ENCODE data around the gene TMEM132C.

Gene TMEM132C

DNA sequence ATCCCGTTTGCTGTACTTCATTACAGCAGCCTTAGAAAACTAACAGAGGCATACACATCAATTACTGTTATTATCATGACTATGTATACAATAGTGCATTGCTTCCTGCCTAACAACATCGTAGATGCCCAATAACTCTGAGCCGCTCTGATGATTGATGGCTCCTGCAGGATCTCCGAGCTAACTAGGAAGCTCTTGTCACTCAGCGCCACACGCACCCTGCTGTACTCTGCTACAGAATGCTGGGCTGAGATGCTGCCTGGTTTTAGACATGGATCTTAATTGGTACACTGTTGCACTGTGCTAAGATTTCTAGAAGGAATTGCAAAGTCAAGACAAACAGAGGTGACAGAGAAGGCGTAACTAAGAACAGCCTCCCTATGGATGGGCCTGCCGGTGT is 387.5 kb downstream of the TMEM132C start:
- DNase-seq (ENCODE audit: low read depth in 1 of 2, low spot score in 1 of 2) = no peak

DNA sequence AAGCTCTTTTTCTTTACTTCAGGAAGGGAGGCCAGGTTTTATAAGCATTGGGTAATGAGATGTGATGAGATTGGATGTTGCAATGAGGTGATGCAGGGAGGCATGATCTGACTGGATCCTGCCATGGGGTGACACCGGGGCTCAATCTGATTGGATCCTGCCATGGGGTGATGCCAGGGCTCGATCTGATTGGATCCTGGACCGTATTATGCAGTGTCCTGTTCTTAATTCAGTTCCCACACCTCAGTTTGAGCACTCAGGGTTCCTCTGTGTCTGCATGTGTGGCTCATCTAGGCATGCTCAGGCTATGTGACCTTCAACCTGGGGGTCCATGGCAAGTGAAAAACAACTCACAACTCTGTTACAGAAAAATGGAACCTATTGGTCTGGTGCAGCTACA is 390.4 kb downstream of the TMEM132C start:
- no peak for DNase-seq (ENCODE audit: low read depth in 1 of 2, low spot score in 1 of 2)

DNA sequence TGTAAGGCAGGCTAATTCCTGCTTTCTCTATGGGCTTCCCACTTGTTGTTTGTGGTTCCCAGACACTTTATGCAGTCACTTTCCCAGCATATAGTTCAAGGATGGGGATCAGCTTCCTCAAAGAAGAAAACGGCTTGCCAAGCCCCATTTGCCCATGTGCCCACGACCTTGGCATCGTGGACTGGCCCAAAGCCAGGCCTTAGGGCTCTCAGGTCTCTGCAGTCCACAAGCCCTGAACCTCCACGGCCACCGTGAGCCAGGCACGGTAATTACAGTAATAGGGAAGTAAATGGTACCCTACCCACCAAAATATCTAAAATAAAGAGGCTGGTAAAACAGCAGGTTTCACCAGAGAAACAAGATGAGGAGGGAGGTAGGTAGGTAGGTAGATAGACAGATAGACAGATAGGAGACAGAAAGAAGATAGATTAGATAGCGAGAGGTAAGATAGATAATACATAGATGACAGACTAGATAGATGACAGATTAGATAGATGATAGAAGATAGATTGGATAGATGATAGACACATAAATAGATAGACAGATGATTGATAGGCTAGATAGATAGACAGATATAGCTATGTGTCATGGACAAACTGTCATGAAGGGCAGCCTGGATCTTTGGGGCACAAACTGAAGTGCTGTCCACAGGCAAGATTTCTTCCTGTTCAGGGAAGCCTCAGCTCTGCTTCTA is 393.7 kb downstream of the TMEM132C start:
- DNase-seq (ENCODE audit: low read depth in 1 of 2, low spot score in 1 of 2) = no peak

DNA sequence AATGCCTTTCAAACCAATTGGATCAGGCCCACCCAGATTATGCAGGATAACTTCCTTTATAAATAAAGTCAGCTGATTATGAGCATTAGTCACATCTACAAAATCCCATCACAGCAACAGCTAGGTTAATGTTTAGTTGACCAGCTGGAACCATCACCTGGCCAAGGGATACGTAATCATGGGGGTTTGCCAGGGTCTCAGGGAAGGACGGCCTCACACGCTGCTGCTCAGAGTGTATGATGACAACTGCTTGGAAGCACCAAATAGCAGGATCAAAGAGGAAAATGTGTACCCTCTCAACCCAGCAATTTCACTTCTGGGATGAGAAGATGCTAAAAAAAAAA is 394.2 kb downstream of the TMEM132C start:
- DNase-seq (ENCODE audit: low read depth in 1 of 2, low spot score in 1 of 2) = no peak

- no peak for DNase-seq (ENCODE audit: low read depth in 1 of 2, low spot score in 1 of 2)
Observed at GRCh38 chr12:128662101-128662500, 395.1 kb downstream of the TMEM132C start.

- no peak for DNase-seq (ENCODE audit: low read depth in 1 of 2, low spot score in 1 of 2)
Observed at GRCh38 chr12:128664501-128664900, 397.5 kb downstream of the TMEM132C start.

GRCh38 chr12:128667193-128667592 is 400.2 kb downstream of the TMEM132C start:
- DNase-seq (ENCODE audit: low read depth in 1 of 2, low spot score in 1 of 2) = no peak

GRCh38 chr12:128671528-128672042 is 404.6 kb downstream of the TMEM132C start:
- no peak for DNase-seq (ENCODE audit: low read depth in 1 of 2, low spot score in 1 of 2)

GRCh38 chr12:128672428-128672827 is 405.5 kb downstream of the TMEM132C start:
- DNase-seq (ENCODE audit: low read depth in 1 of 2, low spot score in 1 of 2) = no peak

GRCh38 chr12:128672893-128673292 is 405.9 kb downstream of the TMEM132C start:
- no peak for DNase-seq (ENCODE audit: low read depth in 1 of 2, low spot score in 1 of 2)

GRCh38 chr12:128675576-128675975 is 408.6 kb downstream of the TMEM132C start:
- DNase-seq (ENCODE audit: low read depth in 1 of 2, low spot score in 1 of 2) = no peak

DNA sequence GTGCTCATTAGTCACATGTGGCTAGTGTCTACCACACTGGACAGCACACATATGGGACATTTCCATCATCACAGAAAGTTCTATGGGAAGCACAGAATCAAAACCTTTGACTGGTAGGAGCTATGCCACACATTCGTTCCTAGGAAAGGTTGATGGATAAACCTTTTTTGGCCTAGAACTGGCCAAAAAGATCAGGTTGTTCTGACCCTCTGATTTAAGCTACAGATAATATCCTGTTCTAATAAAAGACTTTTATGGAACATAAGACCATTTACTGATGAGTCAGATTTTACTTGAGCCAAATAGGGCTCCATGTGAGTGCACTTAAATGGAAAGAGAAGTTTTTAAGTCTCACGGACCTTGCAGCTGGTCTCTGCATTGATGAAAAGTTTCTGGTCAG is 413.6 kb downstream of the TMEM132C start:
- DNase-seq (ENCODE audit: low read depth in 1 of 2, low spot score in 1 of 2) = no peak

GRCh38 chr12:128682548-128683275 is 415.7 kb downstream of the TMEM132C start:
- no peak for DNase-seq (ENCODE audit: low read depth in 1 of 2, low spot score in 1 of 2)

DNA sequence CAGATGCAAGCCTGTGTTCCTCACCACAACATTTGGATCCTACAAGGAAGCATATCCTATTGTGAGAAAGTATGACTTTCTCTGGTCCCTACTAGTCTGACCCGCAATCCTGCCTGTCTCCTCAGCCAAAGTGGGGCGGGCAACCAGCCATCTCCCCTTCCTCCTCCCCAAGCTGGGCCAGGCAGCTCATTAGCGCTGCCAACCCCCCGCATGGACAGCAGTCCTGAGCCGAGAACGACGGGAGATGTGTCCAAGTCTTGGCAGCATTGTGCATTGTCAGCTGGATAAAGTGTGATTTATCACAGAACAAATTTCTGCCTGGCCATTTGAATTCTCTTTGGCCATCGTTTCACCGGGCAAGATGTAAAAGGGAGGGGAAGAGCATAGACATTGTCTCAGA is 417.4 kb downstream of the TMEM132C start:
- no peak for DNase-seq (ENCODE audit: low read depth in 1 of 2, low spot score in 1 of 2)

GRCh38 chr12:128685903-128686475 is 419.0 kb downstream of the TMEM132C start:
- DNase-seq (ENCODE audit: low read depth in 1 of 2, low spot score in 1 of 2) = no peak

GRCh38 chr12:128687851-128688250 is 420.9 kb downstream of the TMEM132C start:
- no peak for DNase-seq (ENCODE audit: low read depth in 1 of 2, low spot score in 1 of 2)

- no peak for DNase-seq (ENCODE audit: low read depth in 1 of 2, low spot score in 1 of 2)
Observed at GRCh38 chr12:128690641-128691040, 423.7 kb downstream of the TMEM132C start.

DNA sequence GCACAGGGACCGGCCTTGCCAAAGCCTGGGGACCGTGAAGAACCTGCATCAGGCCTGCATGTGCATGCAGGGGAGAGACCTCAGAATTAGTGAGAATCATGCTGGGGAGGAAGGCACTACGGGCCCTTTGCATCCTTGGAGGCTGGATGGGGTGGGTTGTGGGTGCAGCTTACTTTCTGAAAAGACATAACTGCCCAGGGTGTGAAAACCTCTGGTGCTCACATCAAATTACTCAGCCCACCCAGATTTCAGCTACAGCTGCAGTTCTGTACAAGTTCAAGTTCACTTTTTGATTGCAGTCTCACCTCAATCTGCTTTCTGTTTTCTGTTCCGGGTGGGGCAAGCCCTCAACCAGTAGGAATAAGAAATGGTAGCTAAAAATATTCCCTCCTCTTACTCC is 426.1 kb downstream of the TMEM132C start:
- no peak for DNase-seq (ENCODE audit: low read depth in 1 of 2, low spot score in 1 of 2)

GRCh38 chr12:128693771-128694170 is 426.8 kb downstream of the TMEM132C start:
- no peak for DNase-seq (ENCODE audit: low read depth in 1 of 2, low spot score in 1 of 2)

DNA sequence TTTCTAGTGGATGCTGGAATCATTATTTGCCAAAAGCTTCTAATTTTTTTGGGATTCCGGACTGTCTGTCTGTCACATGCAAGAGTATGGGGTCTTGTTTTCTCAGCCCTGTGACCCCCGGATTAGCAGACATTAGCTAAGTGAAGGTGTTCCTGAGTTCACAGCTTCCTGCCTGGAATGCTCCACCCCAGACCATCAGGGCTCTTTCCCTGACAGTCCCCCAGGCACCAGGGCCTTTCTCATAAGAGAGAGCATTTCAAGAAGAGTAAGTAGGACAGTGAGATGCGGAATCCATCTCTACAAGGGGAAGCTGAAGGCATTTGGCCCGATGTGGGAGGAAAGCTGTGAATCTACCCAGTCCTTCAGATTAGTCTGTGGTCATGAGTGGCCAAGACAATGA is 427.5 kb downstream of the TMEM132C start:
- DNase-seq (ENCODE audit: low read depth in 1 of 2, low spot score in 1 of 2) = no peak

DNA sequence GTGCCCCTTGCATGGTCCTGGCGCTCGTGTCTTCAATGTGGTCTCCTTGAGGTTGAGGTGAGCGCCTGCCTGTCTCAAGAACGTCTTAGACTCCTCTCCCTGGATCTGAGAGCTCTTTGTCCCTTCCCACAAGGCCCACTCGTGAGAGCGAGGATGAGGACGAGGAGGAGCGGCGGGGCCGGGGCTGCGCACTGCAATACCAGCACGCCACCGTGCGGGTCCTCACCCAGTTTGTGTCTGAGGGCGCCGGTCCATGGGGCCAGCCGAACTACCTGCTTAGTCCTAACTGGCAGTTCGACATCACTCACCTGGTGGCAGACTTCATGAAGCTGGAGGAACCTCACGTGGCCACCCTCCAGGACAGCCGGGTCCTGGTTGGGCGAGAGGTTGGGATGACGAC is 428.7 kb downstream of the TMEM132C start:
- no peak for DNase-seq (ENCODE audit: low read depth in 1 of 2, low spot score in 1 of 2)

- DNase-seq (ENCODE audit: low read depth in 1 of 2, low spot score in 1 of 2) = no peak
Observed at GRCh38 chr12:128698301-128698972, 431.5 kb downstream of the TMEM132C start.

Measured in activated T-helper 1 cell treated with anti-CD3 and anti-CD28 coated beads, Interleukin-2, amount 50 U/mL, for 16 hours (primary cell).